CD4-positive, alpha-beta T cell treated with Interleukin-21 for 1 hour (primary cell): ENCODE measurements around the gene DAAM1.

Experiments
- DNase-seq: peaks from one replicate; pipeline ENCODE4 v3.0.0-alpha.2; 2020

The DAAM1 gene

GRCh38 chr14:59188461-59189090, at the start of gene DAAM1:
TSS of gene DAAM1 (plus strand) at chr14:59188667. CDS start at chr14:59263478, 74,811 bp downstream.
- peak; percentile 98 for DNase-seq

- no peak for DNase-seq
Measured at GRCh38 chr14:59139324-59139723, 49.1 kb upstream of the DAAM1 start.

- DNase-seq = no peak
Measured at GRCh38 chr14:59140106-59140843, 48.2 kb upstream of the DAAM1 start.

- DNase-seq = no peak
Measured at GRCh38 chr14:59146484-59146883, 42.0 kb upstream of the DAAM1 start.

- DNase-seq = no peak
Measured at GRCh38 chr14:59147007-59147406, 41.5 kb upstream of the DAAM1 start.

- no peak for DNase-seq
Measured at GRCh38 chr14:59148334-59148900, 40.0 kb upstream of the DAAM1 start.

- DNase-seq = peak; percentile 3
Measured at GRCh38 chr14:59150990-59151389, 37.5 kb upstream of the DAAM1 start.

- peak; percentile 2 for DNase-seq
Measured at GRCh38 chr14:59154373-59154772, 34.1 kb upstream of the DAAM1 start.

GRCh38 chr14:59155886-59156285, 32.6 kb upstream of the DAAM1 start:
- DNase-seq = no peak

- no peak for DNase-seq
Measured at GRCh38 chr14:59159169-59159568, 29.3 kb upstream of the DAAM1 start.

- no peak for DNase-seq
Measured at GRCh38 chr14:59160506-59160905, 28.0 kb upstream of the DAAM1 start.

GRCh38 chr14:59161561-59162175, 26.8 kb upstream of the DAAM1 start:
- peak; percentile 13 for DNase-seq

- no peak for DNase-seq
Measured at GRCh38 chr14:59166258-59166657, 22.2 kb upstream of the DAAM1 start.

GRCh38 chr14:59175404-59175803, 13.1 kb upstream of the DAAM1 start:
- DNase-seq = no peak

GRCh38 chr14:59176765-59177164, 11.7 kb upstream of the DAAM1 start:
- no peak for DNase-seq

- no peak for DNase-seq
Measured at GRCh38 chr14:59177262-59177661, 11.2 kb upstream of the DAAM1 start.

GRCh38 chr14:59181791-59182190, 6.7 kb upstream of the DAAM1 start:
- no peak for DNase-seq

GRCh38 chr14:59182641-59183040, 5.8 kb upstream of the DAAM1 start:
- DNase-seq = no peak

GRCh38 chr14:59183150-59183549, 5.3 kb upstream of the DAAM1 start:
- no peak for DNase-seq

GRCh38 chr14:59184396-59184795, 4.1 kb upstream of the DAAM1 start:
- DNase-seq = no peak

- DNase-seq = no peak
Measured at GRCh38 chr14:59185676-59186075, 2.8 kb upstream of the DAAM1 start.

- no peak for DNase-seq
Measured at GRCh38 chr14:59186306-59186705, 2.2 kb upstream of the DAAM1 start.

GRCh38 chr14:59187118-59187517, 1.3 kb upstream of the DAAM1 start:
- DNase-seq = no peak
